SKM-1 (cell line): ENCODE results near the gene SART1.
"Not testable (repeated sequence)": the region's sequence is repeated elsewhere in the genome, so short reads cannot be mapped to it uniquely, and the experiment has no call there.

Source experiments
- DNase-seq: peaks from one replicate; lab custom pipeline; 2025; ENCODE audit not compliant: unreplicated experiment; lab: John Stamatoyannopoulos, UW

The SART1 gene

DNA sequence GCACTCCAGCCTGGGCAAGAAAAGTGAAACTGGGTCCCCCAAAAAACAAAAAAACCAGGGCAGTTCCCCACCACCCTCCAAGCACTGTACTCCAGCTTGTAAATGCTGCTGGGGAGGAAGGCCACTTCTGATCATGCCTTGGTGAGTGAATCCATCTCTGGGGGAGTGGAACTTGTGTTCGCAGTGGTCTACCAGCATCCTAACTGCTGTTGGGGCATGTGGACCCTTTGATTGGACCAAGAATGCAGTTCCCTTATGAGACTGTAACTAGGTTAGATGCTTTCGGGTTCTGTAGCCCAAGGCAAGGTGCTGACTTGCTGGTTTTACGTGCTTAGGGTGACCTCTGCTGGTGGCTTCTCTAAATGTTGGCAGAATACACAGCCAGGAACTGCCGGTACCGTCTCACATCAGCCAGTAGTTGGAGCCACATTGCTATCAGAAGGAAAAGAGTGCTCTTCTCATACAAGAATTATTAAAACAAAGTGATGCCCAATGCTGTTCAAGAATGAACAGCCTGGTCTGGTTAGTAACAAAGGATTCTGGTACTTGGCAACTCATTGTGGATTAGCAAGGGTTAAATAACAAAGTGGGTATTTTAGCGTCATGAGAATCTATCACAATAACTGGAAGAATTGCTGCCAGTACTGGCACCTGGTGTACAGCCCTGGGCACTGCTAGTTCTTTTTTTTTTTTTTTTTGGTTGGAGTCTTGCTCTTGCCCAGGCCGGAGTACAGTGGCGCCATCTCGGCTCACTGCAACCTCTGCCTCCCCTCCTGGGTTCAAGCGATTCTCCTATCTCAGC is 27.5 kb downstream of the SART1 start:
- peak; percentile 93 for DNase-seq

GRCh38 chr11:65992056-65992455 is 30.5 kb downstream of the SART1 start:
- no peak for DNase-seq

DNA sequence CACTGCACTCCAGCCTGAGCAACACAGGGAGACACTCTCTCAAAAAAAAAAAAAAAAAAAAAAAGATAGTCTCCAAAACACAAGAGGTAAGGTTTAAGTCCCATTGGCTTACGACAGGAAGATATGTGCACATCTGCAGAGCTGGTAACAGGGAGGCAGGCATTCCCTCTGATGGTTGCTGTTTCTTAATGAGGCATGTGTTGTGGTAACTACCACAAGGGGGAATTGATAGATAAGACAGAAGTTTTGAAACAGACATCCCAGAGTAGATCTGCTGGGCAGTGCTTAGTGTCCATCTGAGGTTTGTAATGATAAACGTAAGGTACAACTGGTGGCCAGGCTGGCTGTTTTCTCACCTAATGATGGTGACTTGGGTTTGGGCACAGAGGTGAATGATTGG is 35.8 kb downstream of the SART1 start:
- no peak for DNase-seq

DNA sequence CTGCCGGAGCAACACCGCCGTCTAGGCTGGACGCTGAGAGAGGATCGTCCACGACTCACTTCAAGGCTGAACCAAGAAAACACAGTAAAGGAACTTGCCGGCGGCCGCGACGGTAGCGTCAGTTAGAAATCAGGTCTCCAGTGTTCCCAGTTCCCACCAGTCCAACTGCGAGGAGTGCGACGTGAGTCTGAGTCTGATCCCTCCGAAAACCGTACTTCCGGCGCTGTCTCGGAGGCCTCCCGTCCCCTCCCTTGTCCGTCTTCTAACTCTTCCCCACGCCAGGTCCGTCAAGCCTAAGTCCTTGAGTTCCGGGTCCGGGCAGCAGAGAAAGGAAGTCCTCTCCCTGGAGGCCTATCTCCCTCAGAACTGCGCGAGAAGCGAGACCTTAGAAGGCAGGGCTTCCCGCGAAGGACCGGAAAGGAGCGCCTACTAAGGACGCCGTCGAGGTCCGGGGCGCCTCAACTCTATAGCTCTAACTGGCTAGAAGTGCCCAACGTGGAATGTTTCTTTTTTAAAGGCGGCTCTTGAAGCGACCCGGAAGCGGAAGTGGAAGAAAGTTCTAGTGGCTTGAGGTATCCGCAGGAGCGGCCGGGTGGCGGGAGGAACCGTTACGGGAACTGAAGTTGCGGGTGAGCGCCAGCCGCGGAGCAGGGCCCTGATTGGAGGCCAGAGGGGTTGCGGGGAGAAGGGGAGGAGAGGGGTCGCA is 40.6 kb downstream of the SART1 start, which contains the start of the genes BANF1 and EIF1AD:
Gene BANF1, plus strand, starts transcription at position 562 of the 706 bp plus-strand sequence. CDS start 748 bp downstream, outside the sequence.
Gene EIF1AD, minus strand, starts transcription at position 216 of the 706 bp plus-strand sequence. CDS start 1,768 bp downstream, outside the sequence.
- peak; percentile 97 for DNase-seq

GRCh38 chr11:66002648-66003225 is 41.2 kb downstream of the SART1 start:
- peak; percentile 46 for DNase-seq

DNA sequence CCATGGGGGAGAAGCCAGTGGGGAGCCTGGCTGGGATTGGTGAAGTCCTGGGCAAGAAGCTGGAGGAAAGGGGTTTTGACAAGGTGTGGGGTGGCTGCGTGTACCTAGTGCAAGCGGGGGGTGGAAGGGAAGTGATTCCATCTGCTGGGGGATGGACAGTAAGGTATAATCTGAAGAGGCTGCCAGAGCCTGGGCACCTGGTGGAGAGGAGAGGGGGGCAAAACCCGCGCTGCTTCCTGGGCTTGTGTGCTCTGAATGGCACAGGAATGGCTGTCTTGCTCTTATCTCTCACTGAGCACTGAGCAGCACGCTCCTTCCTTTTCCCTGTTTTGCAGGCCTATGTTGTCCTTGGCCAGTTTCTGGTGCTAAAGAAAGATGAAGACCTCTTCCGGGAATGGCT is 41.8 kb downstream of the SART1 start:
- DNase-seq: no peak

DNA sequence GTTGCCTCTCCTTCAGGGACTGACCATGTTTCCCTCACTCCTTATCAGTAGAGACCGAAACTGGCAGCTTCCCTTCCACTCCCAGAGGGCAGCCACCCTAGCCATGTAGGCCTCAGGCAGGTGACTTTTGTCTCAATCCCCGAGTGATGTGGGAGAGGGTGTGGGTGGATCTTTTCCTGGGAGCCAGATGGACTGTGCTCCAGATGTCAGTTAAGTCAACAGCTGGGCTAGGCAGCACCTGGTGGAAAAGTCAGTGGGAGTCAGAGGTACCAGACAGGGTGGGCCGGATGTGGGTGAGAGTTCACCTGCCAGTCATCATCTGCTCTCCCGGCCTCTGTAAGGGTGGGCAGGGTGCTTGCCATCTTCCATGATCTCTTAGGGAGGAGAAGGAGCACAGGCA is 42.7 kb downstream of the SART1 start:
- no peak for DNase-seq

DNA sequence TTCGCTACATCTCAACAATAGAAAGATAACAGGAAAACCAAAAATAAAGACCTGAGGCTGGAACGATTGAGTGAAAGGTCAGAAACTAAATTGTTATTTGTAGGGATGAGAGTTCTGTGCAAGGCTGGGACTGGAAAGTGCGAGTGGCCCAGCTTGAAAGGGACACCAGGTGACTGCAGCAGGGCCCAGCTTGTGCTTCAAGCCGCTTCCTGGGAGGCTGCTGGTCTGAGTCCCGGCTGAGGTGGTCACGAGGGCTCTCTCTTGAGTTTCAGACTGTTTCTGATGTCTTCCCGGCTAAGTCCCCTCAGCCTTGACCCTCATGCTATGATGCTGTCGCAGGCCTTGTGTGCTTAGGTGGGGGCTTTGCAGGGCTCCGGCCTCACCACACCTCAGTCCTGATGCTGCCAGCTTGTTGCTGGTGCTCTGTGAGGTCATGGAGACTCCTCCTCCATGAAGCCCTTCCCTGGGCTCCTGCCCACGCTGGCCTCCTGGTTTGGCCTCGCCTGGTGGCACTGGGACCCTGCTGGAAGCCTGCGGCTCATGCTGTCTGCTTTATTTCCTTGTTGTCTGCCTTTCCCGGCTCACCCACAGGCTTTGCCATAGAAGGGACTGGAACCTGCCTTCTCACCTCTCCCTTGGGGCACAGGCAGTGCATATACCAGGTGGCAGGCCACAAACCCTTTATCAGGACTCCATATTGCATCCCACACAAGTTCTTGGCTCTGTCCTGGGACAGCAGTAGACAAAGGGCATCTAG is 44.8 kb downstream of the SART1 start:
- no peak for DNase-seq

GRCh38 chr11:66006891-66007176 is 45.3 kb downstream of the SART1 start:
- no peak for DNase-seq

GRCh38 chr11:66007201-66007634 is 45.7 kb downstream of the SART1 start:
- DNase-seq: no peak

DNA sequence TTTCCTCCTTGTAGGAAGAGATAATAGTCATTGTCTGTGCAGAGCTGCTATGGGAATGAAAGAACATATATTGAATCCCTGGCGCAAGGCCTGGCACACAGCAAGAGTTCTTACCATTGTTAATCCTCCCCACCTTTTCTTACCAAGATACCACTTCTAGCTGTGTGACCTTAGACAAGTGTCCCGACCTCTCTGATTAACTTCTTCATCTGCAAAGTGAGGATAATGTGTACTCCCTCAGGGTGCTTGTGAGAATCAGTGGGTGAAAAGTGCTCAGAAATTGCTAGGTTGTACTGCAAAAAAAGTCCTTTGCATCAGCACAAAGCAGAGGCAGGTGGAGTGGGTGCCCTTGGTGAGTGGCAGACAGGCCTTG is 46.5 kb downstream of the SART1 start:
- DNase-seq: no peak

DNA sequence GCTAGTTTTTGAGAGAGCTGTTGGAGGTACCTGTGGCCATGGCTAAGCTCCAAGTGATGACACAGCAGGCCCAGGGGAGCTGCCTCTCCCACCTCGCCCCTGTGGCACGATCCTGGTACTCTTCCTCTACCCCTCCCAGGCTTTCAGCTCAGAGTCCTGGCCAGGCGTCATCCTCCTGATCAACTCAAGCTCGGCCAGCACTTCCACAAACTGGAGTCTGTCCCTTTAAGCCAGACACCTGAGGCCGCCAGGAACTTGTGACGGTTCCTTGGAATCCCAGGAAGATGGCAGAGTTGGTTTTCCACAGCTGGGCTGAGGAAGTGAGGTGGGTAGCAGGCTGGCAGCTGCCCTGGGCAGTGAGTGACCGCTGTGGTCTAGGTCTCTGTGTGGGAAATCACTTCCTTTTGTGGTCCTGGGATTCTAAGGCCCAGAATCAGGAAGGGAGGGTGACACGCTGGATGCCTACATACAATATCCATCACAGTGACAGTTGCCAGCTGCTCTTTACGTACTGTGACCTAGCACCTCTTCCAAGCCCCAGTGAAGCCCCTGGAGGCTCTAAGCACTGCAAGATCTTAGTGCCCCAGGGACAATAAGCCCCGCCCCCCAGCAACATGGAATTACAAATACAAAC is 47.1 kb downstream of the SART1 start:
- no peak for DNase-seq

- DNase-seq: not testable (repeated sequence)
Measured at GRCh38 chr11:66010036-66010435, 48.5 kb downstream of the SART1 start.

DNA sequence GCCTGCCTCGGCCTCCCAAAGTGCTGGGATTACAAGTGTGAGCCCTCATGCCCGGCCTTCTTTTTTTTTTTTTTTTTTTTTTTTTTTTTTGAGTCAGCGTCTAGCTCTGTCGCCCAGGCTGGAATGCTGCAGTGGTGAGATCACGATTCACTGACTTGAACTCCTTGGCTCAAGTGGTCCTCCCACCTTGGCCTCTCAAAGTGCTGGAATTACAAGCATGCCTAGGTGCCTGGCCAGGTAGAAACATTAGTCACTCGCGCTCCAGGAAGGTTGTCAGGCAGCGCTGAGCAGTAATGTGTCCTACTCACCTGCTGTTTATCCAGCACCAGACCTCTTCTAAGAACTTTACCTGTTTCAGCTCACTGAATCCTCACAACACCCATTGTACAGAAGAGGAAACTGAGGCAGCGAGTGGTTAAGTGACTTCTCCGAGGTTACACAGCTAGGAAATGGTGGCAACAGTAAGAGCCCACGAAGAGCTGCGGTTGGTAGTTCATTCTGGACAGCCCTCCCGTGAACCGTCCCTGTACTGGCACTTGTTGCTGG is 49.8 kb downstream of the SART1 start:
- no peak for DNase-seq

DNA sequence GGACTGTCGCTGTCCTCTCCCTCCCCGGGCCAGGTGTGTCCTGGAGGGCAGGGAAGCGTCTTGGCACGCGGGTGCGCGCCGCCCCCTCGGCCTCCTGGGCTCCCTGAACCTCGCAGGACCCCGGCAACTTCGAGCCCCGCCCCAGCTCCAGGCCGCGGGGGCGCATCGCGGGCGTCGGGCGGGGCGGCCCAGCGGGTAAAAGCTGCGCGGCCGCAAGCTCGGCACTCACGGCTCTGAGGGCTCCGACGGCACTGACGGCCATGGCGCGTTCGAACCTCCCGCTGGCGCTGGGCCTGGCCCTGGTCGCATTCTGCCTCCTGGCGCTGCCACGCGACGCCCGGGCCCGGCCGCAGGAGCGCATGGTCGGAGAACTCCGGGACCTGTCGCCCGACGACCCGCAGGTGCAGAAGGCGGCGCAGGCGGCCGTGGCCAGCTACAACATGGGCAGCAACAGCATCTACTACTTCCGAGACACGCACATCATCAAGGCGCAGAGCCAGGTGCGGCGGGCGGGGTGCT is 50.3 kb downstream of the SART1 start, which contains the start of gene CST6:
Gene CST6, plus strand, starts transcription at position 224 of the 519 bp plus-strand sequence. Its CDS starts 37 bp downstream, at position 261.
- DNase-seq: no peak

- DNase-seq: no peak
Measured at GRCh38 chr11:66012371-66012945, 50.9 kb downstream of the SART1 start.

DNA sequence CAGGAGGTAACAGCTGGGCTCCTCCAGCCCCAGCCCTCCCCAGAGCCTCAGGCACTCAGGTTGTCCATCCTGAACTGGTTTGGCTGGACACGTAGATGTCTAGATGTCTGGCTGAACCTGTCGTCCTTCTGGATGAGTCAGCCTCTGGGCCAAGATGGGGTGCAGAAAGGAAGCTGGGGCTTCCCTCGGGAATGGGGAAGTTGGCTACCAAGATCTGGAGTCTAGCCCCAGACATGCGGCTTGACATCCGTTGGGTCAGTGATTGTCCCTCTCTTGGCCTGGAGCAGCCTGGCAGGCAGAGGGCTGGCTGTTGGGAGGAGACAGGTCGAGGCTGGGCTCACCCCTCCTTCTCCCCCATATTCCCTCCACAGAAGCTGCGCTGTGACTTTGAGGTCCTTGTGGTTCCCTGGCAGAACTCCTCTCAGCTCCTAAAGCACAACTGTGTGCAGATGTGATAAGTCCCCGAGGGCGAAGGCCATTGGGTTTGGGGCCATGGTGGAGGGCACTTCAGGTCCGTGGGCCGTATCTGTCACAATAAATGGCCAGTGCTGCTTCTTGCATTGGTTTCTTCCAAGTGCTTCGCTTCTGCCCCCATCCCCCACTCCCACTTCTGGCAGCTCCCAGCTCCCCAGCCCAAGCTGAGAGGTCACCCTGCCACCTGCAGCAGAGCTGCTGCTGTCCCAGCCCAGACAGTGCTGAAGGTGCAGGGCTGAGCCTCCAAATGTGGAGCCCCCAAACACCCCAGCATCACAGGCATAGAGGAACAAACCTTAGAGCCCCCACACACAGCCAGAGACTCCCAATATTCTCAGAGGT is 51.6 kb downstream of the SART1 start:
- DNase-seq: no peak

DNA sequence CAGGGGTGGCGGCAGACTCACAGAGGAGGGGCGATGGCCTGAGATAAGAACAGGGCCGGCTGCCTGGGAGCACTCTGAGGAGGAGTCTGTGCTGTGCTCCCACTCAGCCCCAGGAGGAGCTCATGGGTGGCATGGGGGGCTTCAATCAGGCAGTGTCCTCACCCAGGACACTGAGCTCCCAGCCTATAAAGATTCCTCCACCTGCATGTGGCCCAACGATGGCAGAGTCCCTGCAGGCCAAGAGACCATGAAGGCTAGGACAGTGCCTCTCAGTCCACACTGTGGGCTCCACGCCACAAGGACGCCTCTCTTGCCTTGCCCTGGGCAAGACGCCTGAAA is 52.2 kb downstream of the SART1 start:
- DNase-seq: no peak

DNA sequence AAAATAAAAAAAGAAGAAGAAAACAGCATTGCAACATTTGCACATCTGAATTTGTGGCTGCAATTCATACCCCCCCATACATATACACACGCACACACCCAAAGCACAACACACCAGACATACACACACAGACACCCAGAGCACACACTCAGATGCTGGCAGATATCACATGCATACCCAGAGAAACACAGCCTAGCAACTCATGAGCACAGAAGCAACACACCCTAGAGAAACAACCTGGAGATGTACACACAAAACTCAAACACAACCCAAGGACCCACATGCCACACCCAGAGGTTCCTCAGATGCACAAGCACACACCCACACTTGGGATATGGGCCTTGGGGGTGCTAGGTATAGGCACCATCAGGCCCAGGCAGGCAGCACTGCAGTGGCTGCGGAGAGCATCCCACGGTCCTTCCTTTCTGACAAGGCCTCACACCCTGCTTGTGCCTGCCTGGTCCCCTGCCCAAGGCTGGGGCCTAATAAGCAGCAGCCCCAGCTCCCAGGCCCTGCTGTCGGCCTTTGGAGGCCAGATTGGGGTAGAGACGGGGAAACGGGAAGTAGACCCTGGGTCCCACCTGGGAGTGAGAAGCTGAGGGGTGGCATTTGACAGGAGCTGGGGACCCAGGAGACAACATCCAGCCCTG is 53.4 kb downstream of the SART1 start:
- no peak for DNase-seq
